ENCODE data around the gene CDKAL1.

CDKAL1 gene

GRCh38 chr6:20686142-20686541 lies 151.9 kb downstream of the CDKAL1 start:
- DNase-seq (ENCODE audit: low read depth in 1 of 2, low spot score in 1 of 2) = no peak
- no peak overlapping the region for H3K27ac ChIP-seq (replicated peaks)
- no peak for TF ChIP-seq POLR2AphosphoS5 (IDR thresholded peaks at IDR 0.05; ENCODE audit: low read depth)
- no peak for TF ChIP-seq SPI1 (IDR thresholded peaks at IDR 0.05; ENCODE audit: borderline replicate concordance, low read depth)
- TF ChIP-seq, protein P1, sequence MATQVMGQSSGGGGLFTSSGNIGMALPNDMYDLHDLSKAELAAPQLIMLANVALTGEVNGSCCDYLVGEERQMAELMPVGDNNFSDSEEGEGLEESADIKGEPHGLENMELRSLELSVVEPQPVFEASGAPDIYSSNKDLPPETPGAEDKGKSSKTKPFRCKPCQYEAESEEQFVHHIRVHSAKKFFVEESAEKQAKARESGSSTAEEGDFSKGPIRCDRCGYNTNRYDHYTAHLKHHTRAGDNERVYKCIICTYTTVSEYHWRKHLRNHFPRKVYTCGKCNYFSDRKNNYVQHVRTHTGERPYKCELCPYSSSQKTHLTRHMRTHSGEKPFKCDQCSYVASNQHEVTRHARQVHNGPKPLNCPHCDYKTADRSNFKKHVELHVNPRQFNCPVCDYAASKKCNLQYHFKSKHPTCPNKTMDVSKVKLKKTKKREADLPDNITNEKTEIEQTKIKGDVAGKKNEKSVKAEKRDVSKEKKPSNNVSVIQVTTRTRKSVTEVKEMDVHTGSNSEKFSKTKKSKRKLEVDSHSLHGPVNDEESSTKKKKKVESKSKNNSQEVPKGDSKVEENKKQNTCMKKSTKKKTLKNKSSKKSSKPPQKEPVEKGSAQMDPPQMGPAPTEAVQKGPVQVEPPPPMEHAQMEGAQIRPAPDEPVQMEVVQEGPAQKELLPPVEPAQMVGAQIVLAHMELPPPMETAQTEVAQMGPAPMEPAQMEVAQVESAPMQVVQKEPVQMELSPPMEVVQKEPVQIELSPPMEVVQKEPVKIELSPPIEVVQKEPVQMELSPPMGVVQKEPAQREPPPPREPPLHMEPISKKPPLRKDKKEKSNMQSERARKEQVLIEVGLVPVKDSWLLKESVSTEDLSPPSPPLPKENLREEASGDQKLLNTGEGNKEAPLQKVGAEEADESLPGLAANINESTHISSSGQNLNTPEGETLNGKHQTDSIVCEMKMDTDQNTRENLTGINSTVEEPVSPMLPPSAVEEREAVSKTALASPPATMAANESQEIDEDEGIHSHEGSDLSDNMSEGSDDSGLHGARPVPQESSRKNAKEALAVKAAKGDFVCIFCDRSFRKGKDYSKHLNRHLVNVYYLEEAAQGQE (IDR thresholded peaks at IDR 0.05; ENCODE audit: insufficient replicate concordance, low read depth) = no peak
- no peak for TF ChIP-seq GABPA (IDR thresholded peaks at IDR 0.05; ENCODE audit: low read depth)
- H3K27me3 ChIP-seq (ENCODE audit: insufficient read depth, poor library complexity, severe bottlenecking) = no peaks in the 10 kb centered on the region
- H3K4me3 ChIP-seq (replicated peaks; ENCODE audit: insufficient read depth, low read length) = no peak overlapping the region

- H3K27me3 ChIP-seq (ENCODE audit: insufficient read depth, poor library complexity, severe bottlenecking) = no peaks in the 10 kb centered on the region
- DNase-seq (ENCODE audit: low read depth in 1 of 2, low spot score in 1 of 2) = no peak
These were observed 153.2 kb downstream of the CDKAL1 start for GRCh38 chr6:20687494-20687893.

GRCh38 chr6:20688710-20689500 lies 154.6 kb downstream of the CDKAL1 start:
- no peak for DNase-seq (ENCODE audit: low read depth in 1 of 2, low spot score in 1 of 2)
- TF ChIP-seq GABPA (IDR thresholded peaks at IDR 0.05; ENCODE audit: low read depth) = no peak
- TF ChIP-seq, protein P2, sequence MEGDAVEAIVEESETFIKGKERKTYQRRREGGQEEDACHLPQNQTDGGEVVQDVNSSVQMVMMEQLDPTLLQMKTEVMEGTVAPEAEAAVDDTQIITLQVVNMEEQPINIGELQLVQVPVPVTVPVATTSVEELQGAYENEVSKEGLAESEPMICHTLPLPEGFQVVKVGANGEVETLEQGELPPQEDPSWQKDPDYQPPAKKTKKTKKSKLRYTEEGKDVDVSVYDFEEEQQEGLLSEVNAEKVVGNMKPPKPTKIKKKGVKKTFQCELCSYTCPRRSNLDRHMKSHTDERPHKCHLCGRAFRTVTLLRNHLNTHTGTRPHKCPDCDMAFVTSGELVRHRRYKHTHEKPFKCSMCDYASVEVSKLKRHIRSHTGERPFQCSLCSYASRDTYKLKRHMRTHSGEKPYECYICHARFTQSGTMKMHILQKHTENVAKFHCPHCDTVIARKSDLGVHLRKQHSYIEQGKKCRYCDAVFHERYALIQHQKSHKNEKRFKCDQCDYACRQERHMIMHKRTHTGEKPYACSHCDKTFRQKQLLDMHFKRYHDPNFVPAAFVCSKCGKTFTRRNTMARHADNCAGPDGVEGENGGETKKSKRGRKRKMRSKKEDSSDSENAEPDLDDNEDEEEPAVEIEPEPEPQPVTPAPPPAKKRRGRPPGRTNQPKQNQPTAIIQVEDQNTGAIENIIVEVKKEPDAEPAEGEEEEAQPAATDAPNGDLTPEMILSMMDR (IDR thresholded peaks at IDR 0.05; ENCODE audit: insufficient read depth, low read length) = no peak
- TF ChIP-seq, protein P1 (IDR thresholded peaks at IDR 0.05; ENCODE audit: insufficient replicate concordance, low read depth) = no peak
- no peak overlapping the region for H3K27ac ChIP-seq (replicated peaks)
- no peaks in the 10 kb centered on the region for H3K27me3 ChIP-seq (ENCODE audit: insufficient read depth, poor library complexity, severe bottlenecking)
- H3K4me3 ChIP-seq (replicated peaks; ENCODE audit: insufficient read depth, low read length) = no peak overlapping the region

More at GRCh38 chr6:20687494-20687893, 153.2 kb downstream of the CDKAL1 start:
- TF ChIP-seq SPI1 (IDR thresholded peaks at IDR 0.05; ENCODE audit: borderline replicate concordance, low read depth) = no peak
- no peak for TF ChIP-seq POLR2AphosphoS5 (IDR thresholded peaks at IDR 0.05; ENCODE audit: low read depth)
- TF ChIP-seq, protein P2 (IDR thresholded peaks at IDR 0.05; ENCODE audit: insufficient read depth, low read length) = no peak
- TF ChIP-seq GABPA (IDR thresholded peaks at IDR 0.05; ENCODE audit: low read depth) = no peak
- TF ChIP-seq, protein P1 (IDR thresholded peaks at IDR 0.05; ENCODE audit: insufficient replicate concordance, low read depth) = no peak
- Histone ChIP-seq H3K27ac (replicated peaks) (no peak overlapping the region), H3K4me3 (replicated peaks; ENCODE audit: insufficient read depth, low read length) (no peak overlapping the region)
